ENCODE data around the gene IL16.
A peak's percentile ranks its signal among the peaks of the same experiment; 100 is the strongest.

IL16 gene

DNA sequence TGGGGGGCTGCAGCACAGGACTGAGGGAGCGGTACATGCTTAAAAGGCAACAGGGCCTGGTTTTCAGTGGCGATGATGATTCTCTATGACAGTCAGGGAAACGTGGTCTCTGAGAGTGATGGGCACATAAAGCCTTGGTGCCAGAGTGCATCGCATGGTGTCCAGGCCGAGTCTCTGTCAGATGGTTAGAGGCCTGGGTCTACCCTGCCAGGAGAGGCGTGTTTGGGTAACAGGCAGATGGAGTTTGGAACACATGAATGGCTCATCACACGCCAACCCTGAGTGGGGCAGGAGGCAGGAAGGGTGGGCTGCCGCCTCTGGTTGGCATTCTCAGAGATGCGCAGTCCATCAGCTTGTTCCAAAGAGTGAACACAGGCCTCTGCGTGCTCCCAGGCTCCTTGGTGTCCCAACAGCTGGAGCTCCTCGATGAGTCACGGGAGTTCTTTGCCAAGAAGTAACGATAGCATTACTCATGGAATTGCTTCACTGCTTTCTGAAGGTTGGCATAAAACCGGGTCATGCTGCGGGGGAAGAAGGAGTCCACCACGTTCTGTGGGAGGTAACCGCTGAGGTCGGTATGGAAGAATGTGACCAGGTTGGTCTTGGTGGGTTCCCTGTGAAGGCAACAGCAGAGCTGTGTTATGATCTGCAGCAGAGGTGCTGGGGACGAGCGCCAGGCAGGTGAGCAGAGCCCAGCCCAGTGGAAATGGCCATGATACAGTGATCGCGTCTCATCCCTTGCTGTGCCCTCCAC is 116.3 kb downstream of the IL16 start:
- DNase-seq (ENCODE audit: low read depth) = no peak
- TF ChIP-seq, protein P1, sequence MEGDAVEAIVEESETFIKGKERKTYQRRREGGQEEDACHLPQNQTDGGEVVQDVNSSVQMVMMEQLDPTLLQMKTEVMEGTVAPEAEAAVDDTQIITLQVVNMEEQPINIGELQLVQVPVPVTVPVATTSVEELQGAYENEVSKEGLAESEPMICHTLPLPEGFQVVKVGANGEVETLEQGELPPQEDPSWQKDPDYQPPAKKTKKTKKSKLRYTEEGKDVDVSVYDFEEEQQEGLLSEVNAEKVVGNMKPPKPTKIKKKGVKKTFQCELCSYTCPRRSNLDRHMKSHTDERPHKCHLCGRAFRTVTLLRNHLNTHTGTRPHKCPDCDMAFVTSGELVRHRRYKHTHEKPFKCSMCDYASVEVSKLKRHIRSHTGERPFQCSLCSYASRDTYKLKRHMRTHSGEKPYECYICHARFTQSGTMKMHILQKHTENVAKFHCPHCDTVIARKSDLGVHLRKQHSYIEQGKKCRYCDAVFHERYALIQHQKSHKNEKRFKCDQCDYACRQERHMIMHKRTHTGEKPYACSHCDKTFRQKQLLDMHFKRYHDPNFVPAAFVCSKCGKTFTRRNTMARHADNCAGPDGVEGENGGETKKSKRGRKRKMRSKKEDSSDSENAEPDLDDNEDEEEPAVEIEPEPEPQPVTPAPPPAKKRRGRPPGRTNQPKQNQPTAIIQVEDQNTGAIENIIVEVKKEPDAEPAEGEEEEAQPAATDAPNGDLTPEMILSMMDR (IDR thresholded peaks at IDR 0.05; ENCODE audit: insufficient read depth, low read depth, low read length, missing control alignments) = no peak
- H3K4me3 ChIP-seq (ENCODE audit: low read depth, low read length) = no peak overlapping the region

DNA sequence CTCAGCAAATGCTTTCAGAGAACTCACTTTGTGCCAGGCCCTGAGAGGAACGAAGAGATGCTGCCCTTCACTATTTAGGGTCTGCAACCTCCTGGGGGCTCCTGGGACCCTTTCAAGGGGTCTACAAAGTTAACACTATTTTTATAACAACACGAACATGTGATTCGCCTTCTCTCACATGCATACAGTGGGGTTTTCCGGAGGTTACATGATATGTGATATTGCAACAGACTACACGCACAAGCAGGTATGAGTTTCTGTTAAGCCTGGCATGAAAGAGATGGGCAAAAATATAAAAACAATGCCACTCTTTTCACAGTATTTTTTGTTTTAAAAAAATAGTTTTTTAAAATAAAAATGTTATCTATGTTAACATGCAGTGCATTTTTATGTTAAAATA is 117.0 kb downstream of the IL16 start:
- TF ChIP-seq, protein P1 (IDR thresholded peaks at IDR 0.05; ENCODE audit: insufficient read depth, low read depth, low read length, missing control alignments) = no peak
- DNase-seq (ENCODE audit: low read depth) = no peak
- H3K4me3 ChIP-seq (ENCODE audit: low read depth, low read length) = no peak overlapping the region

DNA sequence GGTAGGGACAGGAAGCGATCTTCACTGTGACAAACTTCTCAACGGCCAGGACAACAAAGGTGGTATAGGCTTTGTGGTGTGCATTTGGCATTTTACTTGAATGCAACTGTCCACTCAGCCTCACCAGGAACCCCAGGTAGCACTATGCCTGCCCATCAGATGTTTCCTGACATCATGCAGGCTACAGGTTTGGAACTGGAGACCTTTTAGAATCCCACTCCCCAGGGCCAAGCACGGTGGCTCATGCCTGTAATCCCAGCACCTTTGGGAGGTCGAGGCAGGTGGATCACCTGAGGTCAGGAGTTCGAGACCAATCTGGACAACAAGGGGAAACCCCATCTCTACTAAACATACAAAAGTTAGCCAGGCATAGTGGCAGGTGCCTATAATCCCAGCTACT is 117.7 kb downstream of the IL16 start:
- TF ChIP-seq, protein P1 (IDR thresholded peaks at IDR 0.05; ENCODE audit: insufficient read depth, low read depth, low read length, missing control alignments) = no peak
- no peak overlapping the region for H3K4me3 ChIP-seq (ENCODE audit: low read depth, low read length)
- no peak for DNase-seq (ENCODE audit: low read depth)

DNA sequence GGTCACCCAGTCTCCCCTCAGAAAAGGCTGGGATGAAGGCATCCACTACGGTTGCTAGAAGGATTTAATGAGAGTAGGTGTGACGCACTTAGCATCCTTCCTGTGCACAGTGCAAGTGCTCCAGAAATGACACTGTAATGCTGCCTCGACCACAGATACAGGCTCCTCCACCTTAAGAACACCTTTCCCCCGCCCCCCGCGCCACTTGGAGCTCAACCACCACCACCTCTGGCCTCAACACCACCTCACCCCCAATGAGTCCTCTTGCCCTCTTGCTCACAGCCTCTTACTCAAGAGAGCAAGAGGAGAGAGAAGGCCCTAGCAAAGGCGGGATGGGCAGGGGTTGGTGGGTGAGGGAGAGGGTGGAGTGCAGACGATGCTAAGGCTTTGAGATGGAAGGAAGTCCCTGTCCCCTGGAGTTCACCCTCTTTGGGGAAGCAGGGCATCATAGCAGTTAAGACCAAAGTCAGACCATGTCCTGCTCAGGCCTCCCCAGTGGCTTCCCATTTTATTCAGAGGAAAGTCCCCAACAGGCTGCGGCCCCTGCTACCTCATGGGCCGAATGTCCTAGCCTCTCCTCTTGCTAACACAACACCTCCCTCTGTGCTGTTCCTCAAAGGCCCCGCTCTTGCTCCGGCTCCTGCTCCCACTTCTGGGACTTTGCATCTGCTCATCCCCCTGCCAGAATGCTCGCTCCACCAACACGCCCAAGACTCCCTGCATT is 118.9 kb downstream of the IL16 start:
- TF ChIP-seq, protein P1 (IDR thresholded peaks at IDR 0.05; ENCODE audit: insufficient read depth, low read depth, low read length, missing control alignments) = no peak
- DNase-seq (ENCODE audit: low read depth) = peak; percentile 35
- H3K4me3 ChIP-seq (ENCODE audit: low read depth, low read length) = no peak overlapping the region

DNA sequence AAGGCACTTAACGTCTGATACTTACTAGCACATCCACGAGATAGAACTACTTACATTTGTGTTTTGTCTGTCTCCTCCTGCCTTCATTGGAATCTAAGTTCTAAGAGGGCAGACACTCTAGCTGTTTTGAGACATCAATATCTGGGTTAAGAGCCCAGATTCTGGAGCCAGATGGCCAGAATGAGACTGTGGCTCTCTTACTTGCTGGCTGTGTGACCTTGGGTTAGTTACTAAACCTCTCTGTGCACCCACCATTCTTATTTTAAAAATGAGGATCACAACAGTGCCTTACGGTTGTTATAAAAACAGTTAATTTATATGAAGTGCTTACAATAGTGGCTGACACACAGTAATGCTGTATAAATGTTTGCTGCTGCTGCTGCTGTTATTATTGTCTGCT is 119.6 kb downstream of the IL16 start:
- H3K4me3 ChIP-seq (ENCODE audit: low read depth, low read length) = no peak overlapping the region
- TF ChIP-seq, protein P1 (IDR thresholded peaks at IDR 0.05; ENCODE audit: insufficient read depth, low read depth, low read length, missing control alignments) = no peak
- no peak for DNase-seq (ENCODE audit: low read depth)

DNA sequence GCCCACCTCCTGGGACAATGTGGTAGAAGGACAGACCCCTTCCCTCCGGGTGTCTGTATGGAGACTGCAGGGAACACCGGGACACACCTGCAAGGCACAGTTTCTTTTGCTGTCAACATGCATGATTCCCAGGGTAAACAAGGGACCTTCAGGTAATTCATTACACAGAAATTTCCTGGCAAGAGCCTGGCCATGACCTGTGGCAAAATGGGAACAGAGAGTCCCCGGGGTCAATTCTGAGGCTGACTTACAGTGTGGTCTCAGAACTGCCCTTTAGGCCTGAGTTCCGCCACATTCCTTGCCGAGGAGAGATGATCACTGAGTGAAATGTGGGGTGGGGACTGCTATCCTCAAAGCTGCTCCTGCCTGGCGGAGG is 121.0 kb downstream of the IL16 start:
- DNase-seq (ENCODE audit: low read depth) = no peak
- H3K4me3 ChIP-seq (ENCODE audit: low read depth, low read length) = no peak overlapping the region
- TF ChIP-seq, protein P1 (IDR thresholded peaks at IDR 0.05; ENCODE audit: insufficient read depth, low read depth, low read length, missing control alignments) = no peak

Measured in GM12865 (cell line).